ENCODE results near the gene VWA7.

The VWA7 gene

DNA sequence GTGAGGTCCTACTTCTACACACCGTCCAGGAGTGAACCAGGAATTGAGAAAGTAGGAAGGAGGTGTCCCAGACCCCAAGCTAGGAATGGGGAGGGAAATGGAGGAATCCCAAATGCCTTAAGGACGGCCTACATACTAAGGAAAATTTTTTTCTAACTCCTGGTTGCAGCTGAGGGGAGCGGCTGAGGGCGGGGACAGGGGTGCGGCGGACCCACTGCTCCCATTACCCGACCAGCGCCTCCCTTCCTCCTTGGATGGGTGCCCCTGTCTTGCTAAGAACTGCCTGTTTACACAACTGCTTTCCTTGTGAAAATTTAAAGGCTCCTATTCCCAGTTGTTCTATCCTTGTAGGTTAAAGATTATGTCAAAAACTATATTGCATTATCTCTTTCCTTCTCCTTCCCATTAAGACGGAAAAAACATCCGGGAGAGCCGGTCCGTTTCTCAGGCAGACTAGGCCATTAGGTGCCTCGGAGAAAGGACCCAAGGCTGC lies 49.7 kb upstream of the VWA7 start (continued):
- TF ChIP-seq ZNF558 (tag by site-specific recombination; IDR thresholded peaks at IDR 0.05) = 0 out of 2 replicates have a peak, but pooled peaks have one; percentile 23
- no peak for TF ChIP-seq ZNF112 (tag by site-specific recombination; IDR thresholded peaks at IDR 0.05)
- no peak for TF ChIP-seq ZNF362 (tag by site-specific recombination; IDR thresholded peaks at IDR 0.05)
- no peak for TF ChIP-seq ZNF274 (IDR thresholded peaks at IDR 0.05; ENCODE audit: low read length)
- TF ChIP-seq ZNF274 (tag by site-specific recombination; IDR thresholded peaks at IDR 0.05; ENCODE audit: borderline replicate concordance) = no peak
- TF ChIP-seq ZNF366 (tag by site-specific recombination; conservative IDR thresholded peaks at IDR 0.05) = no peak
- no peak for TF ChIP-seq ZNF266 (tag by site-specific recombination; IDR thresholded peaks at IDR 0.05; ENCODE audit: low read depth)
- no peak for TF ChIP-seq MYNN (tag by site-specific recombination; IDR thresholded peaks at IDR 0.05; ENCODE audit: borderline replicate concordance)
- no peak for TF ChIP-seq ZNF132 (tag by site-specific recombination; IDR thresholded peaks at IDR 0.05; ENCODE audit: borderline replicate concordance)
- TF ChIP-seq, protein P1, sequence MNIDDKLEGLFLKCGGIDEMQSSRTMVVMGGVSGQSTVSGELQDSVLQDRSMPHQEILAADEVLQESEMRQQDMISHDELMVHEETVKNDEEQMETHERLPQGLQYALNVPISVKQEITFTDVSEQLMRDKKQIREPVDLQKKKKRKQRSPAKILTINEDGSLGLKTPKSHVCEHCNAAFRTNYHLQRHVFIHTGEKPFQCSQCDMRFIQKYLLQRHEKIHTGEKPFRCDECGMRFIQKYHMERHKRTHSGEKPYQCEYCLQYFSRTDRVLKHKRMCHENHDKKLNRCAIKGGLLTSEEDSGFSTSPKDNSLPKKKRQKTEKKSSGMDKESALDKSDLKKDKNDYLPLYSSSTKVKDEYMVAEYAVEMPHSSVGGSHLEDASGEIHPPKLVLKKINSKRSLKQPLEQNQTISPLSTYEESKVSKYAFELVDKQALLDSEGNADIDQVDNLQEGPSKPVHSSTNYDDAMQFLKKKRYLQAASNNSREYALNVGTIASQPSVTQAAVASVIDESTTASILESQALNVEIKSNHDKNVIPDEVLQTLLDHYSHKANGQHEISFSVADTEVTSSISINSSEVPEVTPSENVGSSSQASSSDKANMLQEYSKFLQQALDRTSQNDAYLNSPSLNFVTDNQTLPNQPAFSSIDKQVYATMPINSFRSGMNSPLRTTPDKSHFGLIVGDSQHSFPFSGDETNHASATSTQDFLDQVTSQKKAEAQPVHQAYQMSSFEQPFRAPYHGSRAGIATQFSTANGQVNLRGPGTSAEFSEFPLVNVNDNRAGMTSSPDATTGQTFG (tag by site-specific recombination; IDR thresholded peaks at IDR 0.05; ENCODE audit: borderline replicate concordance) = no peak
- TF ChIP-seq ZNF335 (tag by site-specific recombination; conservative IDR thresholded peaks at IDR 0.05) = peak; percentile 100
- TF ChIP-seq ZNF488 (tag by site-specific recombination; IDR thresholded peaks at IDR 0.05) = no peak
- TF ChIP-seq ZNF830 (tag by site-specific recombination; IDR thresholded peaks at IDR 0.05; ENCODE audit: low read depth) = no peak
- TF ChIP-seq SCRT2 (tag by site-specific recombination; IDR thresholded peaks at IDR 0.05) = no peak
- TF ChIP-seq ZBTB10 (tag by site-specific recombination; IDR thresholded peaks at IDR 0.05) = peak; percentile 48; the same call in 1 of the 2 replicates
- peak; percentile 56; the same call in 1 of the 2 replicates for TF ChIP-seq KLF16 (tag by site-specific recombination; IDR thresholded peaks at IDR 0.05)
- TF ChIP-seq ZNF76 (tag by site-specific recombination; IDR thresholded peaks at IDR 0.05; ENCODE audit: borderline replicate concordance, low read depth) = no peak
- TF ChIP-seq BCL11A (tag by site-specific recombination; IDR thresholded peaks at IDR 0.05; ENCODE audit: low read depth) = no peak
- TF ChIP-seq ZNF777 (tag by site-specific recombination; IDR thresholded peaks at IDR 0.05; ENCODE audit: borderline replicate concordance) = no peak
- no peak for TF ChIP-seq ZNF350 (tag by site-specific recombination; IDR thresholded peaks at IDR 0.05)
- peak; percentile 43; the same call in 1 of the 2 replicates for TF ChIP-seq ZNF423 (tag by site-specific recombination; IDR thresholded peaks at IDR 0.05)
- TF ChIP-seq ZBTB20 (tag by site-specific recombination; IDR thresholded peaks at IDR 0.05) = 0 out of 2 replicates have a peak, but pooled peaks have one; percentile 31
- TF ChIP-seq ZNF654 (tag by site-specific recombination; IDR thresholded peaks at IDR 0.05; ENCODE audit: low read depth) = peak; percentile 3; the same call in 1 of the 2 replicates
- TF ChIP-seq ZNF394 (tag by site-specific recombination; IDR thresholded peaks at IDR 0.05; ENCODE audit: borderline replicate concordance) = peak; percentile 52; the same call in 1 of the 2 replicates
- TF ChIP-seq, protein P2, sequence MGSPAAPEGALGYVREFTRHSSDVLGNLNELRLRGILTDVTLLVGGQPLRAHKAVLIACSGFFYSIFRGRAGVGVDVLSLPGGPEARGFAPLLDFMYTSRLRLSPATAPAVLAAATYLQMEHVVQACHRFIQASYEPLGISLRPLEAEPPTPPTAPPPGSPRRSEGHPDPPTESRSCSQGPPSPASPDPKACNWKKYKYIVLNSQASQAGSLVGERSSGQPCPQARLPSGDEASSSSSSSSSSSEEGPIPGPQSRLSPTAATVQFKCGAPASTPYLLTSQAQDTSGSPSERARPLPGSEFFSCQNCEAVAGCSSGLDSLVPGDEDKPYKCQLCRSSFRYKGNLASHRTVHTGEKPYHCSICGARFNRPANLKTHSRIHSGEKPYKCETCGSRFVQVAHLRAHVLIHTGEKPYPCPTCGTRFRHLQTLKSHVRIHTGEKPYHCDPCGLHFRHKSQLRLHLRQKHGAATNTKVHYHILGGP (tag by site-specific recombination; IDR thresholded peaks at IDR 0.05) = no peak
- TF ChIP-seq SP7 (tag by site-specific recombination; IDR thresholded peaks at IDR 0.05) = peak; percentile 45
- no peak for TF ChIP-seq ZNF571 (tag by site-specific recombination; IDR thresholded peaks at IDR 0.05)
- TF ChIP-seq ZNF324 (tag by site-specific recombination; IDR thresholded peaks at IDR 0.05) = peak; percentile 76
- TF ChIP-seq, protein P3, sequence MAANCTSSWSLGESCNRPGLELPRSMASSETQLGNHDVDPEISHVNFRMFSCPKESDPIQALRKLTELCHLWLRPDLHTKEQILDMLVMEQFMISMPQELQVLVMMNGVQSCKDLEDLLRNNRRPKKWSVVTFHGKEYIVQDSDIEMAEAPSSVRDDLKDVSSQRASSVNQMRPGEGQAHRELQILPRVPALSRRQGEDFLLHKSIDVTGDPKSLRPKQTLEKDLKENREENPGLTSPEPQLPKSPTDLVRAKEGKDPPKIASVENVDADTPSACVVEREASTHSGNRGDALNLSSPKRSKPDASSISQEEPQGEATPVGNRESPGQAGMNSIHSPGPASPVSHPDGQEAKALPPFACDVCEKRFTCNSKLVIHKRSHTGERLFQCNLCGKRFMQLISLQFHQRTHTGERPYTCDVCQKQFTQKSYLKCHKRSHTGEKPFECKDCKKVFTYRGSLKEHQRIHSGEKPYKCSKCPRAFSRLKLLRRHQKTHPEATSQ (tag by site-specific recombination; IDR thresholded peaks at IDR 0.05) = no peak
- TF ChIP-seq ZNF248 (tag by site-specific recombination; IDR thresholded peaks at IDR 0.05) = no peak
- TF ChIP-seq ZNF239 (tag by site-specific recombination; IDR thresholded peaks at IDR 0.05) = no peak
- no peak for TF ChIP-seq ZNF169 (tag by site-specific recombination; IDR thresholded peaks at IDR 0.05)
